ENCODE results near the gene MLIP.
"Not testable (repeated sequence)": the region's sequence is repeated elsewhere in the genome, so short reads cannot be mapped to it uniquely, and the experiment has no call there.

MLIP gene

GRCh38 chr6:54156650-54157250, 45.5 kb downstream of the MLIP start:
- DNase-seq = no peak

- DNase-seq = no peak
Observed at GRCh38 chr6:54157405-54157804, 46.2 kb downstream of the MLIP start.

GRCh38 chr6:54173089-54173488, 61.8 kb downstream of the MLIP start:
- no peak for DNase-seq

- DNase-seq = no peak
Observed at GRCh38 chr6:54179152-54179551, 67.9 kb downstream of the MLIP start.

- DNase-seq = no peak
Observed at GRCh38 chr6:54183616-54184015, 72.4 kb downstream of the MLIP start.

- DNase-seq = no peak
Observed at GRCh38 chr6:54185885-54186284, 74.6 kb downstream of the MLIP start.

GRCh38 chr6:54188846-54189245, 77.6 kb downstream of the MLIP start:
- DNase-seq = no peak

- DNase-seq = no peak
Observed at GRCh38 chr6:54191461-54191860, 80.2 kb downstream of the MLIP start.

- no peak for DNase-seq
Observed at GRCh38 chr6:54192993-54193392, 81.8 kb downstream of the MLIP start.

- DNase-seq = no peak
Observed at GRCh38 chr6:54193560-54193959, 82.3 kb downstream of the MLIP start.

GRCh38 chr6:54194067-54194466, 82.8 kb downstream of the MLIP start:
- no peak for DNase-seq

- DNase-seq = no peak
Observed at GRCh38 chr6:54195637-54196036, 84.4 kb downstream of the MLIP start.

- no peak for DNase-seq
Observed at GRCh38 chr6:54196905-54197304, 85.7 kb downstream of the MLIP start.

- no peak for DNase-seq
Observed at GRCh38 chr6:54198134-54198533, 86.9 kb downstream of the MLIP start.

GRCh38 chr6:54203474-54204035, 92.3 kb downstream of the MLIP start:
- DNase-seq = not testable (repeated sequence)

GRCh38 chr6:54204921-54205591, 93.8 kb downstream of the MLIP start:
- DNase-seq = no peak

- DNase-seq = no peak
Observed at GRCh38 chr6:54206510-54206909, 95.3 kb downstream of the MLIP start.

GRCh38 chr6:54209983-54210382, 98.7 kb downstream of the MLIP start:
- DNase-seq = not testable (repeated sequence)

- DNase-seq = no peak
Observed at GRCh38 chr6:54214286-54214685, 103.0 kb downstream of the MLIP start.

- no peak for DNase-seq
Observed at GRCh38 chr6:54216336-54216735, 105.1 kb downstream of the MLIP start.

GRCh38 chr6:54217018-54217417, 105.8 kb downstream of the MLIP start:
- no peak for DNase-seq

- no peak for DNase-seq
Observed at GRCh38 chr6:54222217-54222616, 111.0 kb downstream of the MLIP start.

GRCh38 chr6:54232703-54233102, 121.5 kb downstream of the MLIP start:
- DNase-seq = no peak

GRCh38 chr6:54234539-54234938, 123.3 kb downstream of the MLIP start:
- DNase-seq = no peak

GRCh38 chr6:54236984-54237383, 125.7 kb downstream of the MLIP start:
- DNase-seq = no peak

Measured in stimulated activated CD4-positive, alpha-beta T cell treated with anti-CD3 and anti-CD28 coated beads, Interleukin-4, amount 100 ng/mL, for 1 hour (primary cell).